ENCODE results near the gene LSM4. TPM values are rescaled to one million over a fixed set of nuclear protein-coding genes. Genes with fewer than 3 reads are reported as not detected.

Gene LSM4
- polyA plus RNA-seq, 4 donors, result 80.4 to 119 (median 89.7) TPM

GRCh38 chr19:18280247-18281081 is 42.4 kb downstream of the LSM4 start:
- no peak for DNase-seq (ENCODE audit: low read depth in 4 of 4, low spot score in 3 of 4)

DNA sequence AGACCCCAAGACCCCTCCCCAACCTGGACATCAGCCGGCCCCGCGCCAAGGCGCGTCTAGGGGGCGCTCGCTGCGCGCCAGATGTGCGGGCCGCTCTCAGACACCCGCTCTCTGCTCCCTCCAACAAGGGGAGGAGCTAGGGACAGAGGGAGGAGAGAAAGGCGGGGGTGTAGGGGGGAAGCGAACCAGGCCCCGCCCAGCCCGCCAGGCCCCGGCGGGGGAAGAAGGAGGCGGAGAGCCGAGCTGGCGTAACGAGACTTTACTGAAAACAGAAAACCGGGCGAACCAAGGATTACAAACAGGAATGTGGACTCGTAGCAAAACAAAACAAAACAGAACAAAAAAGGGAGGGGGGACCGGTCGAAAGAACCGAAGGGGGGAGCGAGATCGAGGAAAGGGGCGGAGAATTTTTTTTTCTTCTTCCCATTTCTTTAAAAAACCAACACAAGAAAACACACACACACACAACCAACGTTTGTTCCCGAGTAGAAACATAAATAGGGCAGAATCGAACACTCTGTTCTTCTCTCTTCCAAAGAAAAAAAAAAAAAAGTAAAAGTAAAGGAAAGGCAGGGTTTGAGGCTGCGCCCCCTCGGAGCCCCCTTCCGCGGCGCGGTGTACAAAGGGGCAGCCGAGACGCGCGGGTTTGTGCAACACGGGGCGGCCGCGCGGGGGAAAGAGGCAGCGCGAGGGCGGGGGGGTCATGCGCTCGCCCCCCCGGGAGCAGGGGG is 43.2 kb downstream of the LSM4 start:
- DNase-seq (ENCODE audit: low read depth in 4 of 4, low spot score in 3 of 4), result peak; percentile 83 to 94 (median 91)

GRCh38 chr19:18279266-18279515 is 43.7 kb downstream of the LSM4 start:
- DNase-seq (ENCODE audit: low read depth in 4 of 4, low spot score in 3 of 4), result no peak

DNA sequence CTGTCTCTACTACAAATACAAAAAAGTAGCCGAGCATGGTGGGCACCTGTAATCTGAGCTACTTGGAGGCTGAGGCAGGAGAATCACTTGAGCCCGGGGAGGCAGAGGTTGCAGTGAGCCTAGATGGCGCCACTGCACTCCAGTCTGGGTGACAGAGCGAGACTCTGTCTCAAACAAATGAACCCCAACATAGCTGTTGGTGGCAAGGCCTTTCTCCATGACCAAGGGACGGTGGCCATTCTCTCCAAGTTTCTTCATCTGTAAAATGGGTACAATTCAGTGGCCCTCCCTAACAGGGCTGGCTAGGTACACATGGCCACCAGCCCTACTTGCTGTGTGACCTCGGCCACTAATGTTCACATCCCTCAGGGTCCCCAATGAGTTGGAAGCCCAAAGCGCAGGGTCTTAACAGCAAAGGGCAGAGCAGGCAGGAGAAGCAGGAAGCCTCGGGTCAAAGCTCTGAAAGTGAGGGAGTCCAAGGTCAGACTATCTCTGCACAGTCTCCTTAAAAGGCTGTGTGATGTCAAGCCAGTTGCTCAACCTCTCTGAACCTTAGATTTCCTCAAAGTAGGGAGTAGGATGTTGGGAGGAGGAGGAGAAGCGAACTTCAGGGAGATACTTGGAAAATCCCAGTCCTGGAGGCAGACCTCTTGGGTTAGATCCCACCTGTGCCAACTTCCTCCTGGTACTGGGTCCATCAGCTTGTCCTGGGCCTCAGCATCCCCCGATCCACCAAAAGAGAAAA is 44.2 kb downstream of the LSM4 start:
- no peak for DNase-seq (ENCODE audit: low read depth in 4 of 4, low spot score in 3 of 4)

DNA sequence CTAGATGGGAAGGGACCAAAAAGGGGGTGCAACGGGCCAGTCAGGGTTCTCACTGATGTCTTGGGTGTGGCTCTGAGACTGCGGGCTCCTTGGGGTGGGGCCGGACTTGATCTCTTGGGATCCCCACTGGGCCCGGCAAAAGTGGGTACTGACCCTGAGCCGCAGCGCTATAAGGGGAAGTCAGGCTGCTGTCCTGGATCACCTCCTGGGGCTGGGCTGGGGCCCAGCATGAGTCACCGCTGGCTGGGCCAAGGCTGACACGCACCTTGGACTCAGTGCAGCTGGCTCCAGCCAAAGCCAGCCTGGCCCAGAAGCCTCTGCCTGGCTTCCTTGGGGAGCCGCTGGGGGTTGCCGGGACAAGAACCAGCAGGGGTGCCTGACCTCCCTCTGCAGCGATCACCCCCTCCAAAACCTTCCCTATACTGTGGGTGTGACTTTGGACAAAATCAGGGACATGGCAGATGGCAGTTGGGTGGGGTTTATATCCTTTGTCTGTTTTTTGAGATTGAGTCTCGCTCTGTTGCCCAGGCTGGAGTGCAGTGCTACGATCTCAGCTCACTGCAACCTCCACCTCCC is 48.0 kb downstream of the LSM4 start:
- DNase-seq (ENCODE audit: low read depth in 4 of 4, low spot score in 3 of 4), result no peak

- no peak for DNase-seq (ENCODE audit: low read depth in 4 of 4, low spot score in 3 of 4)
Measured at GRCh38 chr19:18274219-18274780, 48.6 kb downstream of the LSM4 start, which contains the start of gene IQCN. IQCN (minus strand) TSS chr19:18274452; CDS start chr19:18269478, 4,974 bp downstream.

DNA sequence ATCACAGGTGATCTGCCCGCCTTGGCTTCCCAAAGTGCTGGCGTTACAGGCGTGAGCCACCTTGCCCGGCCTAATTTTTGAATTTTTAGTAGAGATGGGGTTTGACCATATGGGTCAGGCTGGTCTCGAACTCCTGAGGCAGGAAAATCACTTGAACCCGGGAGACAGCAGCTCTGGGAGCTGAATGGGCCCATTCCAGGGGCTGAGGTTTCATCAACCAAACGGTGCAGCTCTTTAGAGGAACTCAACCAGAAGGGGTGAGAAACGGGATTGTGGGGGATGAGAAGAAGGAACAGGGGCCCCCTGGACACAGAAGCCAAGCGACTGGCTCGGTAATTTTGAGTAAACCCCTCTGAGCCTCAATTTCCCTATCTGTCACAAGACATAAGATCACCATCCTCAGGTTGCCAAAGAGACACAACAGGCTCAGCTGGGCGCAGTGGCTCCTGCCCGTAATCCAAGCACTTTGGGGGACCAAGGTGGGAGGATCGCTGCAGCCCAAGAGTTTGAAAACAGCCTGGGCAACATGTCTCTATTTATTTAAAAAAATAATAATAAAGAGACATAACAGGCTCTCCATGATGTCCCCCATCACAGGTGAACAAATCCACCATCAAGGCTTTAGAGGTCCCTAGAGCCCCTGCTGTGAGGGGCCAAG is 49.2 kb downstream of the LSM4 start:
- DNase-seq (ENCODE audit: low read depth in 4 of 4, low spot score in 3 of 4), result no peak

- no peak for DNase-seq (ENCODE audit: low read depth in 4 of 4, low spot score in 3 of 4)
Measured at GRCh38 chr19:18271433-18271841, 51.4 kb downstream of the LSM4 start.

DNA sequence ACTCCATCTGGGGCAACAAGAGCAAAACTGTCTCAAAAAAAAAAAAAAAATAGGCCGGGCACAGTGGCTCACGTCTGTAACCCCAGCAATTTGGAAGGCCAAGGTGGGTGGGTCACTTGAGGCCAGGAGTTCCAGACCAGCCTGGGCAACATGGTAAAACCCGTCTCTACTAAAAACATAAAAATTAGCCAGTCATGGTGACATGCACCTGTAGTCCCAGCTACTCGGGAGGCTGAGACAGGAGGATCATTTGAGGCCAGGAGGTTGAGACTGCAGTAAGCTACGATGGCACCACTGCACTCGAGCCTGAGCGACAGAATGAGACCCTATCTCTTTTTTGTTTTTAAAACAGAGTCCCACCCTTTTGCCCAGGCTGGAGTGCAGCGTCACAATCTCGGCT is 52.5 kb downstream of the LSM4 start:
- DNase-seq (ENCODE audit: low read depth in 4 of 4, low spot score in 3 of 4), result no peak

DNA sequence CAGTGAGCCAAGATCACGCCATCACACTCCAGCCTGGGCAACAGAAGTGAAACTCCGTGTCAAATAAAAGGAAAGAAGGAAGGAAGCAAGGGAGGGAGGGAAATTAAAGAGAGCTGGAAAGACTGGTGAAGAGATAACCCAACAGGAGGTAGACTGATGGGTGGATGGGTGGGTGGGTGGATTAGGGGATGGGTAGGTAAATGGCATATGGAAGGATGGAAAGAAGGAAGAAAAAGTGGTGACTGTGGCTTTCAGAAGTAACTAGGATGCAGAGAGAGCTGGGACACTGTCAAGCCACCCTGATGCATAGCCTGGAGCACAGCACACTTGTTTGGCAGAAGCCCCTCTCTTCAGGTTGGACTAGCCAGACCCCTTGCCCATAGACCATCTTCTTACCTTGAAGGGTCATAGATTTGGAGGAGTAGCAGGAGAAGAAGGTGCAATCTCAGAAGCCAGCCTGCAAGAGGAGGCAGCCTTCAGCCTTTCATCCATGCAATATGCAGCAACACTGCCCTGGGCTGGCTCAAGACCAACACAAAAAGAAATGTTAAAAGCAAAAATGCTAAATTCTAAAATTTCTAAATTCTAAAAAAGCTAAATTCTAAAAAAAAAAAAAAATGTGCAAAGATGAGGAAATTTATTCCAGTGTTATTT is 53.7 kb downstream of the LSM4 start:
- no peak for DNase-seq (ENCODE audit: low read depth in 4 of 4, low spot score in 3 of 4)

GRCh38 chr19:18266771-18267686 is 55.8 kb downstream of the LSM4 start:
- no peak for DNase-seq (ENCODE audit: low read depth in 4 of 4, low spot score in 3 of 4)

DNA sequence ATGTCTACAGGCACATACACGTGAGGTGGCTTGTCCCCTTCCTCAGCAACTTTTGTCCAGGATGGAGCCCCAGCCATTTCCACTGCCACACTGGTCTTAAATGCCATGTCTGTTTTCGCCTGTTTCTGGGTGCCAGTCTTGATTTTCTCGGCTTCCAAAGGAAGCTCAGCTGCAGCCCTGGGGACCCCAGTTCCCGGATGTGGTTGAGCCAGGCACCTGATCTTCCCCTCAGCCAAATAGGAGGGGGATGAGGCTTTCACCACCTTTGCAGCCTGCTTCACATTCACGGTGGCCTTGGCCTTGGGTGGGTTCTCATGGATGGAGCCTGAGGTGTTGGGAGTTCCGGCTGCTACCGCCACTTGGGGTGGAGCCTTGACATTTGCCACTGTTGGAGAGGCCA is 57.3 kb downstream of the LSM4 start:
- no peak for DNase-seq (ENCODE audit: low read depth in 4 of 4, low spot score in 3 of 4)

DNA sequence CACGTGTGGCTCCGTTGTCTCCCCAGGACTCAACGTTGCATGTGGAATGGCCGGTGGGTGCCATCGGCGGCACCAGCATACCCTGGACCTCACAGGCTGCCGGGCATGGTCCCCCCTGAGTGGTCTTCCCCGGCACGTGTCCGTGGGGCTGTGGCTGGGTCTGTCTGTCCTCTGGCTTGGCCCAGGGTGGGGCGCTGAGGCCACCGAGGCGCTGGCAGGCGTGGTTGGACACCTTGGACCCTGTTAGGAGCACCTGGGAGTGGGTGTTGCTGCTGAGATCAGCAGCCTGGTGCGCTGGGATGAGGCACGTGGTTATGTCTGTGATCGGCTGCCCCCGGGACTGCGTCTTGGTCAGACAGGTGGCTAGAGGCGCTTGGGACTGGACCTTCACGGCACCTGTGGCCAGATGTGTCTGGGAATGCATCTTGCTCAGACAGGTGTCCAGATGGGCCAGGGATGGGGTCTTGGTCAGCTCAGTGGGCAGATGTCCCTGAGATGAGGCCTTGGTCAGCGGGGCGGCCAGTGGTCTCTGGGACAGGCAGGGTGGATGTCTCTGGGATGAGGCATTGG is 57.8 kb downstream of the LSM4 start:
- DNase-seq (ENCODE audit: low read depth in 4 of 4, low spot score in 3 of 4), result no peak

DNA sequence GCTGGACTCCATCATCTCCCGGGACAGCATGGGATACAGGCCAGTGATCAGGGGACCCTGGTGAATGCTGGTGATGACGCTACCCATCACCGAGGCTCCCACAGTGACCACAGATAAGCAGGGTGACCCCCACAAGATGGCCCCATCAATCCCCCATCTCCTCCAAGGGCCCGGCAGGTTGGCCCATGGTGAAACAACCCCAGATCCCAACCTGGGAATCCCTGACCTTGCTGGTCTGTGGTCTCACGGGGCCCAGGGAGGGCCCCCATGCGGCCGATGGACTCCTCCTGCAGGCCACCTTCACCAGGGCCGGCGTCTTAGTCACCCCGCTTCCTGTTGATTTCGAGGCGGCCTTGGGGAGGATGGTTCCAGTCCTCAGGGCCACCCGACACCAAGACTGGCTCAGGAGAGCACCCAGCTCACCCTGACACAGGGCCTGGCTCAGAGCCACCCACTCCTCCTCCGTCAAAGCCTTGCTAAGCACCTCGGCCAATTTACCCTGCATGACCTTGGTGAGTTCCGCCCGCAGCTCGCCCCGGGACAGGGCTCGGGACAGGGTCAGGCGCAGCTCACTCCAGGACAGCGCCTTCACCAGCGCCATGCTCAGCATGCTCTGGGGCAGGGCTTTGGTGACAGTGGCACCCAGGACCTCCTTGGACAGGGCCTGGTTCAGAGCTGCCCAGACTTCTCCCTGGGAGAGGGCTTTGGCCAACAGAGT is 58.6 kb downstream of the LSM4 start:
- DNase-seq (ENCODE audit: low read depth in 4 of 4, low spot score in 3 of 4), result no peak

DNA sequence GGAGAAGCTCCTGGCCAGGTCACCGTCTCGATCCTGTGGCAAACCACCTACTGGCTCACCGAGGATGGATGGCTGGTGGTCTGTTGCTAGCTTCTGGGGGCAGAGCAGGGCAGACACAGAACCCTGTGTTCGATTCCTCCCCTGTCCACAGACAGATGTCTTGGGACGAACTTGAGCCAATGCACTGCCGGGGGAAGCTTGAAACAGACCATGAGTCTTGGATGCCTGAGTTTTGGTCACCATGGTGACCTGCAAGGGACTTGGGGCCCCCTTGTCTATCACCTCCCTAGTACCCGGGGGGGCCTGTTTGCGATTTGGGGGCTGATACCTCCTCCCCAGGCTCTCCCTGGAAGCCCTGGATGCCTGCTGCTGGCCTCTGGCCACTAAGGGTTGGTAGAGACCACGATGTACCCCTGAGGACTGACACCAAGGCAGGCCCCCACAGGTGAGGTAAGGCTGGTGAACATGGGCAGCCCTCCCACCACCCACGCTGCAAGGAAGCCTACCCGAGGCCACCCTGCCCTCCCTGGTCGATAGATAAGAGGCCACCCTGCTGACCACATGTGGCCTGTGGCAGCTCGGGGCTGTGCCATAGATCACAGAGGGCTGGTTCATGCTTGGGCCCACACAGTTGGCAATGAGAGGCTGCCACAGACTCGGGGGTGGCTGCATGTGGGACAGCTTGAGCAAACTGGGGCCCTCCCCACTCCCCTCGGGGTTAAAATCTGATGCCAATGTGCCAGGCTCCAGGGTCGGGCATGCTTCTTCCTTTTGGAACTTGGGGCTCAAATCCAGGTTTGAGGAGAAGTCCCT is 59.3 kb downstream of the LSM4 start:
- no peak for DNase-seq (ENCODE audit: low read depth in 4 of 4, low spot score in 3 of 4)

DNA sequence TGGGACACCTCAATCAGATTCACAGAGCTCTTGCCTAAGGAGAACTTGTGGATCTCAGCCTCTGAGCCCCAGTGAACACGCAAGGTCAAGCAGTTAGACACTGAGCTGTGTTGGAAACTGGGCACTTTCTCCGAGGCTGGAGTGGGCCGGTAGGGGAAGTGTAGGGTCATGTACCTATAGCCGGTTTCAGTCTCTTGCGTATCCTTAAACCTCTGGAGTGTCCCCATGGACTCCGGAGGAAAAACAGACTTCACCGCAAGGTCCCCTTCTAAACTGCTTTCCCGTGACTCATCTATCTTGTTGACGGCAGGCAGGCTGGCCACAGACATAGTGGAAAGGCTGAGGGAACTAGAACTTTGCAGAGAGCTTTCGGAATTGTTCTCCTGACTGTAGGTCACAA is 60.0 kb downstream of the LSM4 start:
- no peak for DNase-seq (ENCODE audit: low read depth in 4 of 4, low spot score in 3 of 4)

- DNase-seq (ENCODE audit: low read depth in 4 of 4, low spot score in 3 of 4), result no peak
Measured at GRCh38 chr19:18262144-18262543, 60.7 kb downstream of the LSM4 start.

Measured in right renal pelvis (tissue), 4 donors.